HepG2 (cell line): ENCODE results near the gene CTDSP1. TPM values are rescaled to one million over a fixed set of nuclear protein-coding genes. Genes with fewer than 3 reads are reported as not detected.

ENCODE experiments used
- ARNT2 ChIP-seq: sonication (generic); formaldehyde crosslinking; IDR thresholded peaks from 2 replicates; pipeline ENCODE4 v1.8.0; 2022; ENCODE audit warnings: mild to moderate bottlenecking, low read depth, missing genetic modification reagents, moderate library complexity
- BCL6 ChIP-seq: IDR thresholded peaks from 2 replicates; pipeline ENCODE4 v1.6.1; 2016; ENCODE audit warnings: missing genetic modification reagents, missing compliant biosample characterization
- CBX1 ChIP-seq: IDR thresholded peaks from one replicate; pipeline ENCODE4 v1.6.1; 2016; ENCODE audit warnings: antibody characterized with exemption, low read depth
- FOXA1 ChIP-seq, 2 experiments: fragments of 450-650 bp in 1 of 2; sonication (generic) in 1 of 2; formaldehyde crosslinking in 1 of 2; IDR thresholded peaks; 2 replicates each; pipeline versions ENCODE4 v1.4.0 to v1.6.1; 2016 to 2020; ENCODE audit warnings: missing genetic modification reagents in 1 of 2
- FOXP1 ChIP-seq, 2 experiments: fragments of 450-650 bp in 1 of 2; IDR thresholded peaks; 2 replicates each; pipeline ENCODE4 v1.6.1; 2017 to 2018; ENCODE audit warnings: antibody characterized with exemption in 1 of 2
- HNF4G ChIP-seq, 2 experiments: sonication (generic) in 1 of 2; formaldehyde crosslinking in 1 of 2; IDR thresholded peaks; 2 replicates each; pipeline versions ENCODE4 v1.4.0 to v1.6.1; 2011 to 2020; ENCODE audit warnings: borderline replicate concordance in 2 of 2, low read depth in 2 of 2, mild to moderate bottlenecking in 2 of 2, low read length in 1 of 2, missing genetic modification reagents in 1 of 2, moderate library complexity in 1 of 2
- HNRNPL ChIP-seq: fragments of 200-400 bp; formaldehyde crosslinking; IDR thresholded peaks from 2 replicates; pipeline ENCODE4 v1.6.1; 2017; ENCODE audit warnings: mild to moderate bottlenecking, low read depth, low read length
- KDM1A ChIP-seq: IDR thresholded peaks from 2 replicates; pipeline ENCODE4 v1.6.1; 2016; ENCODE audit warnings: missing compliant biosample characterization
- KMT2B ChIP-seq: IDR thresholded peaks from 2 replicates; pipeline ENCODE4 v1.6.1; 2016; ENCODE audit warnings: missing genetic modification reagents, missing compliant biosample characterization
- MIXL1 ChIP-seq: IDR thresholded peaks from 2 replicates; pipeline ENCODE4 v1.6.1; 2016
- NAIF1 ChIP-seq: sonication (generic); formaldehyde crosslinking; IDR thresholded peaks from 2 replicates; pipeline ENCODE4 v1.5.0; 2020; ENCODE audit warnings: mild to moderate bottlenecking, missing genetic modification reagents, borderline replicate concordance
- PLRG1 ChIP-seq: fragments of 450-650 bp; conservative IDR thresholded peaks from 2 replicates; pipeline ENCODE4 v1.6.1; 2016
- POGK ChIP-seq: sonication (generic); formaldehyde crosslinking; conservative IDR thresholded peaks from 2 replicates; pipeline ENCODE4 v1.8.0; 2022; ENCODE audit warnings: mild to moderate bottlenecking, moderate library complexity, missing genetic modification reagents
- POLR2G ChIP-seq: fragments of 200-400 bp; formaldehyde crosslinking; IDR thresholded peaks from 2 replicates; pipeline ENCODE4 v1.6.1; 2018; ENCODE audit warnings: mild to moderate bottlenecking, low read depth, low read length, moderate library complexity
- PRMT3 ChIP-seq: sonication (generic); formaldehyde crosslinking; IDR thresholded peaks from 2 replicates; pipeline ENCODE4 v1.8.1; 2022; ENCODE audit warnings: low read depth, mild to moderate bottlenecking, moderate library complexity, missing genetic modification reagents, borderline replicate concordance
- RARA ChIP-seq: IDR thresholded peaks from 2 replicates; pipeline ENCODE4 v1.6.1; 2016; ENCODE audit warnings: missing genetic modification reagents, missing compliant biosample characterization
- SUZ12 ChIP-seq: fragments of 150-350 bp; IDR thresholded peaks from 2 replicates; pipeline ENCODE4 v1.6.1; 2014; ENCODE audit warnings: low read depth, low read length
- ZKSCAN1 ChIP-seq: fragments of 150-350 bp; IDR thresholded peaks from 2 replicates; pipeline ENCODE4 v1.6.1; 2014; ENCODE audit warnings: low read length
- polyA plus RNA-seq, 8 experiments: library from polyadenylated mRNA; depleted of rRNA in 3 of 8; stranded (reverse) in 7 of 8; unstranded in 1 of 8; fragments of >200 nt; fragmentation: Illumina TruSeq in 4 of 8; extraction: Trizol in 4 of 8; gene quantifications; 2 replicates each; pipeline versions ENCODE4 v1.2.1 to v1.2.3, GENCODE V29; 2011 to 2016; ENCODE audit warnings: low read depth in 4 of 8, missing spikeins in 1 of 8, mixed read lengths in 1 of 8; ENCODE audit not compliant: insufficient read depth in 1 of 8
- total RNA-seq, 5 experiments: library from RNA; depleted of rRNA; stranded (reverse); fragments of >200 nt; fragmentation: Illumina TruSeq; extraction: Trizol; gene quantifications; 2 replicates each; pipeline ENCODE4 v1.2.3, GENCODE V29; 2016; ENCODE audit warnings: low read depth in 1 of 5
- TF ChIP-seq, protein P1 (sequence below): sonication (generic); formaldehyde crosslinking; IDR thresholded peaks from 2 replicates; pipeline ENCODE4 v1.4.0; 2020; ENCODE audit warnings: missing genetic modification reagents, borderline replicate concordance
- TF ChIP-seq, protein P2 (sequence below): IDR thresholded peaks from 2 replicates; pipeline ENCODE4 v1.6.1; 2016
- TF ChIP-seq, protein P3 (sequence below): sonication (generic); formaldehyde crosslinking; IDR thresholded peaks from 2 replicates; pipeline ENCODE4 v1.8.0; 2022; ENCODE audit warnings: mild to moderate bottlenecking, missing genetic modification reagents

Gene CTDSP1
- total and polyA plus RNA-seq, 2 of the 13 experiments (the other 11 are each of a cell fraction or from before 2014, with no cell fraction given) = 91.0 to 268 TPM

- TF ChIP-seq POGK (CRISPR knock-in tag) = peak; percentile 38; the same call in 1 of the 2 replicates
- TF ChIP-seq ZKSCAN1 = no peak
- peak; percentile 82 for TF ChIP-seq ARNT2
- no peak for TF ChIP-seq BCL6 (CRISPR knock-in tag)
- peak; percentile 94 for TF ChIP-seq HNRNPL
- TF ChIP-seq KDM1A (CRISPR knock-in tag) = 0 out of 2 replicates have a peak, but pooled peaks have one; percentile 16
- no peak for TF ChIP-seq HNF4G (IDR thresholded peaks at IDR 0.05; ENCODE audit: borderline replicate concordance, low read depth, low read length)
- TF ChIP-seq HNF4G (CRISPR knock-in tag; IDR thresholded peaks at IDR 0.05; ENCODE audit: borderline replicate concordance, low read depth) = no peak
- TF ChIP-seq PRMT3 = peak; percentile 29; the same call in 1 of the 2 replicates
- TF ChIP-seq RARA (CRISPR knock-in tag) = peak; percentile 66
- 0 out of 2 replicates have a peak, but pooled peaks have one; percentile 37 for TF ChIP-seq MIXL1
- no peak for TF ChIP-seq NAIF1 (CRISPR knock-in tag)
- TF ChIP-seq, protein P1, sequence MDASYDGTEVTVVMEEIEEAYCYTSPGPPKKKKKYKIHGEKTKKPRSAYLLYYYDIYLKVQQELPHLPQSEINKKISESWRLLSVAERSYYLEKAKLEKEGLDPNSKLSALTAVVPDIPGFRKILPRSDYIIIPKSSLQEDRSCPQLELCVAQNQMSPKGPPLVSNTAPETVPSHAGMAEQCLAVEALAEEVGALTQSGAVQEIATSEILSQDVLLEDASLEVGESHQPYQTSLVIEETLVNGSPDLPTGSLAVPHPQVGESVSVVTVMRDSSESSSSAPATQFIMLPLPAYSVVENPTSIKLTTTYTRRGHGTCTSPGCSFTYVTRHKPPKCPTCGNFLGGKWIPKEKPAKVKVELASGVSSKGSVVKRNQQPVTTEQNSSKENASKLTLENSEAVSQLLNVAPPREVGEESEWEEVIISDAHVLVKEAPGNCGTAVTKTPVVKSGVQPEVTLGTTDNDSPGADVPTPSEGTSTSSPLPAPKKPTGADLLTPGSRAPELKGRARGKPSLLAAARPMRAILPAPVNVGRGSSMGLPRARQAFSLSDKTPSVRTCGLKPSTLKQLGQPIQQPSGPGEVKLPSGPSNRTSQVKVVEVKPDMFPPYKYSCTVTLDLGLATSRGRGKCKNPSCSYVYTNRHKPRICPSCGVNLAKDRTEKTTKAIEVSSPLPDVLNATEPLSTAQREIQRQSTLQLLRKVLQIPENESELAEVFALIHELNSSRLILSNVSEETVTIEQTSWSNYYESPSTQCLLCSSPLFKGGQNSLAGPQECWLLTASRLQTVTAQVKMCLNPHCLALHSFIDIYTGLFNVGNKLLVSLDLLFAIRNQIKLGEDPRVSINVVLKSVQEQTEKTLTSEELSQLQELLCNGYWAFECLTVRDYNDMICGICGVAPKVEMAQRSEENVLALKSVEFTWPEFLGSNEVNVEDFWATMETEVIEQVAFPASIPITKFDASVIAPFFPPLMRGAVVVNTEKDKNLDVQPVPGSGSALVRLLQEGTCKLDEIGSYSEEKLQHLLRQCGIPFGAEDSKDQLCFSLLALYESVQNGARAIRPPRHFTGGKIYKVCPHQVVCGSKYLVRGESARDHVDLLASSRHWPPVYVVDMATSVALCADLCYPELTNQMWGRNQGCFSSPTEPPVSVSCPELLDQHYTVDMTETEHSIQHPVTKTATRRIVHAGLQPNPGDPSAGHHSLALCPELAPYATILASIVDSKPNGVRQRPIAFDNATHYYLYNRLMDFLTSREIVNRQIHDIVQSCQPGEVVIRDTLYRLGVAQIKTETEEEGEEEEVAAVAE (CRISPR knock-in tag) = no peak
- TF ChIP-seq SUZ12 = no peak
- TF ChIP-seq, protein P2, sequence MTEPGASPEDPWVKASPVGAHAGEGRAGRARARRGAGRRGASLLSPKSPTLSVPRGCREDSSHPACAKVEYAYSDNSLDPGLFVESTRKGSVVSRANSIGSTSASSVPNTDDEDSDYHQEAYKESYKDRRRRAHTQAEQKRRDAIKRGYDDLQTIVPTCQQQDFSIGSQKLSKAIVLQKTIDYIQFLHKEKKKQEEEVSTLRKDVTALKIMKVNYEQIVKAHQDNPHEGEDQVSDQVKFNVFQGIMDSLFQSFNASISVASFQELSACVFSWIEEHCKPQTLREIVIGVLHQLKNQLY (CRISPR knock-in tag) = peak; percentile 2; the same call in 1 of the 2 replicates
- TF ChIP-seq CBX1 = peak; percentile 29
- TF ChIP-seq FOXP1 (IDR thresholded peaks at IDR 0.05) = no peak
- no peak; the same call in 1 of the 2 replicates for TF ChIP-seq FOXP1 (CRISPR knock-in tag; IDR thresholded peaks at IDR 0.05)
- TF ChIP-seq POLR2G = peak; percentile 42
- TF ChIP-seq PLRG1 = no peak
- TF ChIP-seq, protein P3, sequence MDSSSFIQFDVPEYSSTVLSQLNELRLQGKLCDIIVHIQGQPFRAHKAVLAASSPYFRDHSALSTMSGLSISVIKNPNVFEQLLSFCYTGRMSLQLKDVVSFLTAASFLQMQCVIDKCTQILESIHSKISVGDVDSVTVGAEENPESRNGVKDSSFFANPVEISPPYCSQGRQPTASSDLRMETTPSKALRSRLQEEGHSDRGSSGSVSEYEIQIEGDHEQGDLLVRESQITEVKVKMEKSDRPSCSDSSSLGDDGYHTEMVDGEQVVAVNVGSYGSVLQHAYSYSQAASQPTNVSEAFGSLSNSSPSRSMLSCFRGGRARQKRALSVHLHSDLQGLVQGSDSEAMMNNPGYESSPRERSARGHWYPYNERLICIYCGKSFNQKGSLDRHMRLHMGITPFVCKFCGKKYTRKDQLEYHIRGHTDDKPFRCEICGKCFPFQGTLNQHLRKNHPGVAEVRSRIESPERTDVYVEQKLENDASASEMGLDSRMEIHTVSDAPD = 0 out of 2 replicates have a peak, but pooled peaks have one; percentile 55
- TF ChIP-seq FOXA1 (IDR thresholded peaks at IDR 0.05) = no peak
- TF ChIP-seq FOXA1 (CRISPR knock-in tag; IDR thresholded peaks at IDR 0.05) = peak; percentile 91
- no peak for TF ChIP-seq KMT2B (CRISPR knock-in tag)
Observed at GRCh38 chr2:218396688-218397462, 2.8 kb upstream of the CTDSP1 start (continued).
